GM12878 (cell line): ENCODE results near the gene FAM219A.

ENCODE experiments used
- CTCF ChIP-seq, 3 experiments: IDR thresholded peaks in 2 of 3; conservative IDR thresholded peaks in 1 of 3; 2 replicates each; pipeline ENCODE4 v1.5.1; 2011; ENCODE audit warnings: low read depth in 3 of 3, low read length in 3 of 3, mild to moderate bottlenecking in 3 of 3, control low read depth in 2 of 3, moderate library complexity in 2 of 3, inconsistent platforms in 1 of 3, mixed read lengths in 1 of 3; ENCODE audit not compliant: control insufficient read depth in 2 of 3, insufficient read depth in 1 of 3; ENCODE audit errors: extremely low read depth in 1 of 3
- E2F4 ChIP-seq: IDR thresholded peaks from 2 replicates; pipeline ENCODE4 v1.6.1; 2012; ENCODE audit warnings: low read depth, low read length, improper control_type of control experiment
- POLR2AphosphoS5 ChIP-seq: IDR thresholded peaks from 2 replicates; pipeline ENCODE4 v1.6.1; 2011; ENCODE audit warnings: mild to moderate bottlenecking, low read length, inconsistent platforms

GRCh38 chr9:34475097-34475496, 16.7 kb upstream of the FAM219A start:
- TF ChIP-seq CTCF (IDR thresholded peaks at IDR 0.05 in 2 of 3, conservative IDR thresholded peaks at IDR 0.05 in 1 of 3; ENCODE audit: control insufficient read depth in 2 of 3, extremely low read depth in 1 of 3, insufficient read depth in 1 of 3, low read depth in 3 of 3, low read length in 3 of 3) (no peak), E2F4 (no peak), POLR2AphosphoS5 (no peak)
